ENCODE measurements around the gene MPV17L2.

Gene MPV17L2

GRCh38 chr19:18160971-18161635 lies 31.9 kb upstream of the MPV17L2 start:
- DNase-seq (ENCODE audit: low read depth): peak; percentile 69

GRCh38 chr19:18161636-18162002 lies 31.4 kb upstream of the MPV17L2 start:
- DNase-seq (ENCODE audit: low read depth): no peak

GRCh38 chr19:18164072-18164471 lies 28.9 kb upstream of the MPV17L2 start:
- DNase-seq (ENCODE audit: low read depth): no peak

- no peak for DNase-seq (ENCODE audit: low read depth)
Observed at GRCh38 chr19:18165794-18166544, 27.0 kb upstream of the MPV17L2 start.

- DNase-seq (ENCODE audit: low read depth): no peak
Observed at GRCh38 chr19:18167011-18167410, 26.0 kb upstream of the MPV17L2 start.

GRCh38 chr19:18167975-18168645 lies 24.9 kb upstream of the MPV17L2 start:
- DNase-seq (ENCODE audit: low read depth): peak; percentile 31

GRCh38 chr19:18168673-18169381 lies 24.2 kb upstream of the MPV17L2 start:
- no peak for DNase-seq (ENCODE audit: low read depth)

- no peak for DNase-seq (ENCODE audit: low read depth)
Observed at GRCh38 chr19:18170714-18171255, 22.2 kb upstream of the MPV17L2 start.

- no peak for DNase-seq (ENCODE audit: low read depth)
Observed at GRCh38 chr19:18171605-18172327, 21.3 kb upstream of the MPV17L2 start.

GRCh38 chr19:18172331-18173053 lies 20.5 kb upstream of the MPV17L2 start:
- no peak for DNase-seq (ENCODE audit: low read depth)

- no peak for DNase-seq (ENCODE audit: low read depth)
Observed at GRCh38 chr19:18173054-18173571, 19.9 kb upstream of the MPV17L2 start.

- peak; percentile 50 for DNase-seq (ENCODE audit: low read depth)
Observed at GRCh38 chr19:18173572-18174288, 19.3 kb upstream of the MPV17L2 start, which contains the start of gene IFI30. TSS of gene IFI30 (plus strand) at chr19:18173813. CDS start at chr19:18173842, 29 bp downstream.

GRCh38 chr19:18174983-18175382 lies 18.0 kb upstream of the MPV17L2 start:
- DNase-seq (ENCODE audit: low read depth): no peak

GRCh38 chr19:18176367-18177310 lies 16.4 kb upstream of the MPV17L2 start:
- DNase-seq (ENCODE audit: low read depth): no peak

GRCh38 chr19:18179957-18180356 lies 13.1 kb upstream of the MPV17L2 start:
- DNase-seq (ENCODE audit: low read depth): no peak

GRCh38 chr19:18183529-18183928 lies 9.5 kb upstream of the MPV17L2 start:
- DNase-seq (ENCODE audit: low read depth): no peak

- DNase-seq (ENCODE audit: low read depth): no peak
Observed at GRCh38 chr19:18185538-18185937, 7.5 kb upstream of the MPV17L2 start.

GRCh38 chr19:18190278-18190677 lies 2.7 kb upstream of the MPV17L2 start:
- no peak for DNase-seq (ENCODE audit: low read depth)

- DNase-seq (ENCODE audit: low read depth): no peak
Observed at GRCh38 chr19:18191640-18192062, 1.4 kb upstream of the MPV17L2 start.
